IMR-90 (cell line): ENCODE results near the gene GAS2L3. TPM values are rescaled to one million over a fixed set of nuclear protein-coding genes. Genes with fewer than 3 reads are reported as not detected.

Source experiments
- ATAC-seq: fragments of 200-7000 bp; cut with Tn5 transposase; 2 replicates; pipeline ENCODE4 v1.9.1; 2020; ENCODE audit warnings: low read depth, mild to moderate bottlenecking, moderate library complexity
- BruUV-seq: library from RNA; stranded (reverse); fragments of 400-500 nt; replicated peaks from 2 replicates; lab custom pipeline; 2021; lab: Mats Ljungman, UMichigan
- CTCF ChIA-PET: fragments of 300-600 bp; formaldehyde crosslinking; extraction: SDS; loops from one replicate; lab custom pipeline; 2021; ENCODE audit warnings: antibody characterized with exemption; lab: Yijun Ruan, JAX
- POLR2A ChIA-PET: fragments of 300-600 bp; sonication (Branson Sonifier 250); formaldehyde crosslinking; loops from one replicate; lab custom pipeline; 2022; ENCODE audit warnings: antibody characterized with exemption; ENCODE audit not compliant: unreplicated experiment; lab: Charles Lee
- DNase-seq: peaks from one replicate; pipeline ENCODE4 v3.0.0; 2013
- H2AFZ ChIP-seq: replicated peaks from 2 replicates; pipeline ENCODE3; 2013; ENCODE audit warnings: low read length, mild to moderate bottlenecking; ENCODE audit not compliant: poor library complexity
- H2AK5ac ChIP-seq: 2 replicates; pipeline ENCODE4 v1.6.1; 2013; ENCODE audit warnings: low read depth, low read length, inconsistent platforms
- H2AK9ac ChIP-seq: replicated peaks from 2 replicates; pipeline ENCODE3; 2013; ENCODE audit warnings: mild to moderate bottlenecking, low read depth, low read length, moderate library complexity; ENCODE audit not compliant: poor library complexity
- H2BK120ac ChIP-seq: 2 replicates; pipeline ENCODE4 v1.6.1; 2013; ENCODE audit warnings: low read depth, low read length, inconsistent platforms
- H2BK15ac ChIP-seq: 3 replicates; pipeline ENCODE4 v1.6.1; 2013; ENCODE audit warnings: low read depth, low read length, inconsistent platforms
- H2BK20ac ChIP-seq: 2 replicates; pipeline ENCODE4 v1.6.1; 2013; ENCODE audit warnings: low read depth, mild to moderate bottlenecking, inconsistent platforms, low read length, moderate library complexity
- H2BK5ac ChIP-seq: 2 replicates; pipeline ENCODE4 v1.6.1; 2013; ENCODE audit warnings: mild to moderate bottlenecking, low read depth, low read length, inconsistent platforms; ENCODE audit not compliant: poor library complexity, severe bottlenecking
- H3K14ac ChIP-seq: replicated peaks from 2 replicates; pipeline ENCODE4 v1.6.1; 2013; ENCODE audit warnings: low read depth, low read length, inconsistent platforms
- H3K18ac ChIP-seq: 2 replicates; pipeline ENCODE4 v1.6.1; 2013; ENCODE audit warnings: low read depth, low read length, control low read depth
- H3K23ac ChIP-seq: 2 replicates; pipeline ENCODE4 v1.6.1; 2013; ENCODE audit warnings: low read depth, low read length, inconsistent platforms
- H3K27ac ChIP-seq: 2 replicates; pipeline ENCODE4 v1.5.1; 2013; ENCODE audit warnings: mild to moderate bottlenecking, control low read depth, low read length; ENCODE audit not compliant: insufficient read depth
- H3K27me3 ChIP-seq: 2 replicates; pipeline ENCODE4 v1.6.1; 2013; ENCODE audit warnings: low read length; ENCODE audit not compliant: control insufficient read depth, insufficient read depth
- H3K36me3 ChIP-seq: 2 replicates; pipeline ENCODE4 v1.6.1; 2013; ENCODE audit warnings: low read length, mixed read lengths; ENCODE audit not compliant: control insufficient read depth, insufficient read depth
- H3K4ac ChIP-seq: 2 replicates; pipeline ENCODE4 v1.6.1; 2013; ENCODE audit warnings: low read depth, low read length, inconsistent platforms
- H3K4me1 ChIP-seq: 2 replicates; pipeline ENCODE4 v1.6.1; 2013; ENCODE audit warnings: low read length, mixed read lengths; ENCODE audit not compliant: control insufficient read depth, insufficient read depth
- H3K4me2 ChIP-seq: 2 replicates; pipeline ENCODE4 v1.6.1; 2013; ENCODE audit warnings: low read depth, mild to moderate bottlenecking, control low read depth, low read length, moderate library complexity
- H3K4me3 ChIP-seq: 2 replicates; pipeline ENCODE4 v1.5.1; 2013; ENCODE audit warnings: low read depth, mild to moderate bottlenecking, control low read depth, low read length, moderate library complexity; ENCODE audit not compliant: insufficient read depth
- H3K56ac ChIP-seq: 2 replicates; pipeline ENCODE4 v1.6.1; 2013; ENCODE audit warnings: low read length, inconsistent platforms; ENCODE audit not compliant: insufficient read depth; ENCODE audit errors: extremely low read depth
- H3K79me1 ChIP-seq, 2 experiments: 2 replicates each; pipeline ENCODE4 v1.6.1; 2013; ENCODE audit warnings: low read length in 2 of 2, inconsistent platforms in 1 of 2, low read depth in 1 of 2
- H3K9ac ChIP-seq: 2 replicates; pipeline ENCODE4 v1.6.1; 2013; ENCODE audit warnings: low read depth, low read length, control low read depth
- H3K9me1 ChIP-seq: 2 replicates; pipeline ENCODE4 v1.6.1; 2013; ENCODE audit warnings: low read length, inconsistent platforms; ENCODE audit not compliant: insufficient read depth
- H3K9me3 ChIP-seq: 2 replicates; pipeline ENCODE4 v1.6.1; 2013; ENCODE audit warnings: low read length; ENCODE audit not compliant: control insufficient read depth, insufficient read depth
- H4K20me1 ChIP-seq: 2 replicates; pipeline ENCODE4 v1.6.1; 2013; ENCODE audit warnings: low read length, inconsistent platforms; ENCODE audit not compliant: insufficient read depth
- H4K5ac ChIP-seq: 2 replicates; pipeline ENCODE4 v1.6.1; 2013; ENCODE audit warnings: mild to moderate bottlenecking, low read depth, low read length, control low read depth
- H4K8ac ChIP-seq, 2 experiments: 2 replicates each; pipeline ENCODE4 v1.6.1; 2013; ENCODE audit warnings: low read depth in 2 of 2, low read length in 2 of 2, control low read depth in 1 of 2, inconsistent platforms in 1 of 2
- H4K91ac ChIP-seq: 2 replicates; pipeline ENCODE4 v1.6.1; 2013; ENCODE audit warnings: low read depth, low read length, inconsistent platforms; ENCODE audit not compliant: insufficient read depth
- BHLHE40 ChIP-seq: fragments of 150-350 bp; IDR thresholded peaks from 2 replicates; pipeline ENCODE4 v1.6.1; 2016; ENCODE audit warnings: mild to moderate bottlenecking, low read depth, low read length
- ELK1 ChIP-seq: fragments of 150-350 bp; IDR thresholded peaks from 2 replicates; pipeline ENCODE4 v1.6.1; 2016; ENCODE audit warnings: low read depth, mild to moderate bottlenecking, low read length, moderate library complexity, borderline replicate concordance
- MXI1 ChIP-seq: IDR thresholded peaks from 2 replicates; pipeline ENCODE4 v1.6.1; 2012; ENCODE audit warnings: low read depth, mild to moderate bottlenecking, low read length, moderate library complexity, borderline replicate concordance
- POLR2A ChIP-seq: IDR thresholded peaks from 2 replicates; pipeline ENCODE4 v1.6.1; 2012; ENCODE audit warnings: mild to moderate bottlenecking, low read depth, low read length
- RCOR1 ChIP-seq: IDR thresholded peaks from 2 replicates; pipeline ENCODE4 v1.6.1; 2012; ENCODE audit warnings: mild to moderate bottlenecking, low read length, improper control_type of control experiment; ENCODE audit not compliant: insufficient replicate concordance
- USF2 ChIP-seq: fragments of 150-350 bp; IDR thresholded peaks from 2 replicates; pipeline ENCODE4 v1.6.1; 2017; ENCODE audit warnings: mild to moderate bottlenecking, antibody characterized with exemption, low read length, low read depth
- WGBS, 2 experiments: methylation state at CpG; one replicate each; pipeline versions ENCODE4 v1.1.5 to v1.1.7; 2013; ENCODE audit warnings: missing lambda C conversion rate in 2 of 2; ENCODE audit not compliant: insufficient read length in 1 of 2; ENCODE audit errors: extremely low coverage in 2 of 2; 5-methylcytosine and 5-hydroxymethylcytosine counted together
- dilution Hi-C: fragments of 300-500 bp; cut with HindIII; formaldehyde crosslinking; loops from one replicate; pipeline ENCODE4 v1.14.3; 2018; ENCODE audit warnings: low sequenced_read_pairs; ENCODE audit not compliant: unreplicated experiment
- in situ Hi-C: fragments of 300-500 bp; cut with MboI; formaldehyde crosslinking; loops from 3 replicates; pipeline ENCODE4 v1.14.3; 2019; ENCODE audit warnings: low sequenced_read_pairs, inconsistent platforms, mixed read lengths
- intact Hi-C: fragments of 100-400 bp; cut with micrococcal nuclease; formaldehyde crosslinking; loops from 2 replicates; pipeline ENCODE4 v1.10.0; 2022
- polyA plus RNA-seq, 3 experiments: library from polyadenylated mRNA; depleted of rRNA; stranded (reverse); fragments of >200 nt; gene quantifications; 2 replicates each; pipeline ENCODE4 v1.2.3, GENCODE V29; 2012; ENCODE audit warnings: low replicate concordance in 1 of 3
- total RNA-seq: library from RNA; depleted of rRNA; stranded (reverse); fragments of >200 nt; gene quantifications from 2 replicates; pipeline ENCODE4 v1.2.3, GENCODE V29; 2012

Gene GAS2L3
- total and polyA plus RNA-seq, 2 of the 4 experiments (the other 2 are of a cell fraction) = 5.2 to 15.6 TPM

GRCh38 chr12:100666588-100666987 lies 93.1 kb downstream of the GAS2L3 start:
- Histone ChIP-seq H3K9me1 (no peaks in the 10 kb centered on the region), H2AK5ac (no peak overlapping the region), H4K8ac (no peak overlapping the region), H3K4me1 (no peaks in the 10 kb centered on the region), H3K4ac (no peak overlapping the region), H3K23ac (no peak overlapping the region), H3K79me1 (no peaks in the 10 kb centered on the region), H2AFZ (no peak overlapping the region), H2AK9ac (no peak overlapping the region), H4K91ac (no peak overlapping the region), H3K4me2 (no peak overlapping the region), H3K56ac (no peak overlapping the region), H2BK120ac (no peak overlapping the region), H4K20me1 (no peaks in the 10 kb centered on the region), H4K5ac (no peak overlapping the region), H3K4me3 (no peak overlapping the region), H3K18ac (no peak overlapping the region), H3K14ac (no peak overlapping the region), H2BK20ac (no peak overlapping the region), H3K27me3 (peaks cover 2% of the 10 kb centered on the region), H2BK5ac (no peak overlapping the region), H3K9me3 (no peaks in the 10 kb centered on the region), H3K36me3 (no peaks in the 10 kb centered on the region), H3K9ac (no peak overlapping the region), H2BK15ac (no peak overlapping the region), H3K27ac (no peak overlapping the region)
- intact Hi-C loops (loop anchor here (5.0 kb wide), 1 partner anchor 66 kb away; no protein-coding TSS in a partner anchor), dilution Hi-C loops (no loop called here), in situ Hi-C loops (loop anchor here (10.0 kb wide), 1 partner anchor 68 kb away; no protein-coding TSS in a partner anchor)
- 40% methylated on average over 1 of the region's 2 CpGs; no CpG with 5 or more reads in 1 of the 2 experiments for WGBS, 2 experiments
- no TSS peak for BruUV-seq
- DNase-seq (no peak), ATAC-seq (no peak)
- CTCF ChIA-PET = no interaction called here
- TF ChIP-seq MXI1 (no peak), ELK1 (no peak), BHLHE40 (no peak), USF2 (no peak), POLR2A (no peak), RCOR1 (no peak)
- POLR2A ChIA-PET = no interaction called here
